ENCODE measurements around the gene MIGA2.

DNA sequence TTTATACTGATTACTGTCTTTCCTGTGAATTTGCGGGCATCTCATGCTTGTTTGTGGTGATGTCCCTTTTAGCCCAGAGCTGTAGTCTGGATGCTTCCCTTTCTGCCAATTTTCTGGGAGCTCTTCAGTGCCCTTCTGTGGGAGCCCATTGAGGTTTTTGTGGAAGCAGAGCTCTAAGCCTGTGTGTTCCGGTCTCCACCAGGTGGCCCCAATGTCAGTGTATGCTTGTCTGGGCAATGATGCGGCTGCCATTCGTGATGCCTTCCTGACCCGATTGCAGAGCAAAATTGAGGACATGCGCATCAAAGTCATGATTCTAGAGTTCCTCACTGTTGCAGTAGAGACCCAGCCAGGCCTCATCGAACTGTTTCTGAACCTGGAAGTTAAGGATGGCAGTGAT lies 43.4 kb upstream of the MIGA2 start:
- TF ChIP-seq ATF3 (IDR thresholded peaks at IDR 0.05) (no peak), REST (IDR thresholded peaks at IDR 0.05) (no peak)
- TF ChIP-seq, protein P1, sequence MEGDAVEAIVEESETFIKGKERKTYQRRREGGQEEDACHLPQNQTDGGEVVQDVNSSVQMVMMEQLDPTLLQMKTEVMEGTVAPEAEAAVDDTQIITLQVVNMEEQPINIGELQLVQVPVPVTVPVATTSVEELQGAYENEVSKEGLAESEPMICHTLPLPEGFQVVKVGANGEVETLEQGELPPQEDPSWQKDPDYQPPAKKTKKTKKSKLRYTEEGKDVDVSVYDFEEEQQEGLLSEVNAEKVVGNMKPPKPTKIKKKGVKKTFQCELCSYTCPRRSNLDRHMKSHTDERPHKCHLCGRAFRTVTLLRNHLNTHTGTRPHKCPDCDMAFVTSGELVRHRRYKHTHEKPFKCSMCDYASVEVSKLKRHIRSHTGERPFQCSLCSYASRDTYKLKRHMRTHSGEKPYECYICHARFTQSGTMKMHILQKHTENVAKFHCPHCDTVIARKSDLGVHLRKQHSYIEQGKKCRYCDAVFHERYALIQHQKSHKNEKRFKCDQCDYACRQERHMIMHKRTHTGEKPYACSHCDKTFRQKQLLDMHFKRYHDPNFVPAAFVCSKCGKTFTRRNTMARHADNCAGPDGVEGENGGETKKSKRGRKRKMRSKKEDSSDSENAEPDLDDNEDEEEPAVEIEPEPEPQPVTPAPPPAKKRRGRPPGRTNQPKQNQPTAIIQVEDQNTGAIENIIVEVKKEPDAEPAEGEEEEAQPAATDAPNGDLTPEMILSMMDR (IDR thresholded peaks at IDR 0.05; ENCODE audit: low read depth, low read length, missing input control) = peak; percentile 15
